ENCODE results near the gene ELL.

DNA sequence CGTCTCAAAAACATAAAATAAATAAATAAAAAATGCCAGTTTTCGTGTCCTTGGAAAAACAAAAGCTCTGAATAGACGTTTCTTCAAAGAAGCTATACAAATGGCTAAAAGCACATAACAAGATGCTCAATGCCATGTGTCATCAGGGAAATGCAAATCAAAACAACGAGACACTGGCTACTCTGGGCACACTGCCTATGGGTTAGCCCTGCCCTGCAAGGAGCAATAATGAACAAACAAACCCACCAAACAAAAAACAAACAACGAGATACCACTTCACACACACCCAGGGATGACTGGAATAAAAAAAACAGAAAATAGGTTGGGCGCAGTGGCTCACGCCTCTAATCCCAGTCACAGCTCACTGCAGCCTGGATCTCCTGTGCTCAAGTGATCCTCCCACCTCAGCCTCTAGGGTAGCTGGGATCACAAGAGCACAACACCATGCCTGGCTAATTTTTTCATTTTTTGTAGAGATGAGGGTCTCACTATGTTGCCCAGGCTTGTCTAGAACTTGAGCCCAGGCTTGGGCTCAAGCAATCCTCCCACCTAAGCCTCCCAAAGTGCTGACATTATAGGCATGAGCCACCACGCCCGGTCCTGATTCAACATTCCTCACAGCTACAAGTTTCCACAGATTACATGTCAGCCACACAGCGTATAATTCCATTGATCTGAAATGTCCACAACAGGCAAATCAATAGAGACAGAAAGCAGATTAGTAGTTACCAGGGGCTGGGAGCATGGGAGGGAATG lies 68.4 kb downstream of the ELL start:
- TF ChIP-seq CTCF (IDR thresholded peaks at IDR 0.05) (no peak), POLR2AphosphoS5 (IDR thresholded peaks at IDR 0.05) (no peak)

Measured in sigmoid colon (tissue), 4 donors.